A673 (cell line): ENCODE measurements around the gene CPB2. TPM values are rescaled to one million over a fixed set of nuclear protein-coding genes. Genes with fewer than 3 reads are reported as not detected.

Experiments used
- BruUV-seq: library from RNA; stranded (reverse); fragments of 400-500 nt; replicated peaks from 2 replicates; lab custom pipeline; 2021; lab: Mats Ljungman, UMichigan
- CTCF ChIA-PET: fragments of 300-600 bp; sonication (Branson Sonifier 250); formaldehyde crosslinking; loops from one replicate; lab custom pipeline; 2022; ENCODE audit warnings: antibody characterized with exemption; lab: Charles Lee
- POLR2A ChIA-PET: fragments of 300-600 bp; sonication (Branson Sonifier 250); formaldehyde crosslinking; loops from one replicate; lab custom pipeline; 2022; ENCODE audit warnings: antibody characterized with exemption; ENCODE audit not compliant: low non-redundant PET; lab: Charles Lee
- DNase-seq: peaks from one replicate; pipeline ENCODE4 v3.0.0-alpha.2; 2015; ENCODE audit warnings: low spot score
- H3K27ac ChIP-seq: fragments of 200-600 bp; sonication (generic); 2 replicates; pipeline ENCODE4 v1.5.1; 2016; ENCODE audit warnings: mixed run types, low read depth, mild to moderate bottlenecking, mixed read lengths, antibody characterized with exemption, low read length; ENCODE audit not compliant: poor library complexity, severe bottlenecking
- H3K27me3 ChIP-seq: fragments of 200-600 bp; sonication (generic); replicated peaks from 2 replicates; pipeline ENCODE4 v1.6.1; 2017; ENCODE audit warnings: mixed run types, low read depth, mild to moderate bottlenecking, mixed read lengths, antibody characterized with exemption, low read length; ENCODE audit not compliant: insufficient read depth, poor library complexity
- H3K36me3 ChIP-seq: fragments of 200-600 bp; sonication (generic); 2 replicates; pipeline ENCODE4 v1.6.1; 2016; ENCODE audit warnings: mixed run types, mild to moderate bottlenecking, mixed read lengths, antibody characterized with exemption, low read length; ENCODE audit not compliant: insufficient read depth, poor library complexity, severe bottlenecking
- H3K4me1 ChIP-seq: fragments of 200-600 bp; sonication (generic); 2 replicates; pipeline ENCODE4 v1.6.1; 2017; ENCODE audit warnings: mixed run types, mild to moderate bottlenecking, mixed read lengths, antibody characterized with exemption, low read length; ENCODE audit not compliant: insufficient read depth, poor library complexity, severe bottlenecking
- H3K4me3 ChIP-seq: fragments of 200-600 bp; sonication (generic); 2 replicates; pipeline ENCODE4 v1.5.1; 2016; ENCODE audit warnings: low read depth, mixed run types, mild to moderate bottlenecking, mixed read lengths, low read length; ENCODE audit not compliant: poor library complexity, severe bottlenecking
- H3K9me3 ChIP-seq: fragments of 200-600 bp; sonication (generic); 2 replicates; pipeline ENCODE4 v1.6.1; 2016; ENCODE audit warnings: mixed run types, low read depth, mild to moderate bottlenecking, mixed read lengths, antibody characterized with exemption, low read length; ENCODE audit not compliant: poor library complexity, severe bottlenecking
- EZH2 ChIP-seq: fragments of 200-600 bp; sonication (generic); IDR thresholded peaks from 2 replicates; pipeline ENCODE4 v1.6.1; 2017; ENCODE audit warnings: borderline replicate concordance, low read depth, mild to moderate bottlenecking, mixed read lengths, antibody characterized with exemption, low read length; ENCODE audit not compliant: poor library complexity, severe bottlenecking
- intact Hi-C: fragments of 100-400 bp; cut with micrococcal nuclease; formaldehyde crosslinking; loops from one replicate; pipeline ENCODE4 v1.10.0; 2022; ENCODE audit not compliant: unreplicated experiment
- total RNA-seq: library from RNA; stranded (reverse); gene quantifications from 2 replicates; pipeline ENCODE4 v1.2.3, GENCODE V29; 2021
- TF ChIP-seq, protein P1 (sequence below): fragments of 300-800, 200-600 bp; sonication (generic); conservative IDR thresholded peaks from 2 replicates; pipeline ENCODE4 v1.5.1; 2017; ENCODE audit warnings: low read depth, mild to moderate bottlenecking, antibody characterized with exemption, low read length, moderate library complexity, mixed read lengths

The CPB2 gene
- total RNA-seq, 1 experiment from 2014 or later, result 5.5 TPM

GRCh38 chr13:46006688-46007452 lies 98.0 kb downstream of the CPB2 start:
- peak; percentile 51 for DNase-seq

DNA sequence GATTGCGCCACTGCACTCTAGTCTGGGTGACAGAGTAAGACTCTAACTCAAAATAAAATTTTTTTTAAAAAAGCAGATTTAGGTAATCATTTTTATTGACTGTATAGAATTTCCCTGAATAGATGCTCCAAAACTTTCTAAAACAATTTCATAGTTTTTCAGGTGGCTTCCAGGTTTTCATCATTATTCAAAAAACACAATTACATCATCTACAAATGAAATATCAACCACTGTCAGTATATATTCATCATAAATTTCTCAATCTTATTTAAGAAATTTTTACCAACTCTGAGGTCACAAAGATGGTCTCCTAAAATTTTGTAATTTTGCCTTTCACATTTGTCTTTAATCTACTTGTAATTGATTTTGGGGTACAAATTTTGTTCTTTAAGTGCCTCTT lies 100.3 kb downstream of the CPB2 start:
- no TSS peak for BruUV-seq
- no peak overlapping the region for H3K4me3 ChIP-seq
- H3K9me3 ChIP-seq, result no peaks in the 10 kb centered on the region
- peaks cover 39% of the 10 kb centered on the region for H3K4me1 ChIP-seq
- ChIA-PET POLR2A (no interaction called here), CTCF (no interaction called here)
- H3K36me3 ChIP-seq, result peaks cover 100% of the 10 kb centered on the region
- no peak for DNase-seq
- intact Hi-C loops, result loop anchor here (10.0 kb wide), 1 partner anchor 380 kb away; no protein-coding TSS in a partner anchor
- H3K27ac ChIP-seq, result no peak overlapping the region
- H3K27me3 ChIP-seq, result no peaks in the 10 kb centered on the region
- TF ChIP-seq, protein P1, sequence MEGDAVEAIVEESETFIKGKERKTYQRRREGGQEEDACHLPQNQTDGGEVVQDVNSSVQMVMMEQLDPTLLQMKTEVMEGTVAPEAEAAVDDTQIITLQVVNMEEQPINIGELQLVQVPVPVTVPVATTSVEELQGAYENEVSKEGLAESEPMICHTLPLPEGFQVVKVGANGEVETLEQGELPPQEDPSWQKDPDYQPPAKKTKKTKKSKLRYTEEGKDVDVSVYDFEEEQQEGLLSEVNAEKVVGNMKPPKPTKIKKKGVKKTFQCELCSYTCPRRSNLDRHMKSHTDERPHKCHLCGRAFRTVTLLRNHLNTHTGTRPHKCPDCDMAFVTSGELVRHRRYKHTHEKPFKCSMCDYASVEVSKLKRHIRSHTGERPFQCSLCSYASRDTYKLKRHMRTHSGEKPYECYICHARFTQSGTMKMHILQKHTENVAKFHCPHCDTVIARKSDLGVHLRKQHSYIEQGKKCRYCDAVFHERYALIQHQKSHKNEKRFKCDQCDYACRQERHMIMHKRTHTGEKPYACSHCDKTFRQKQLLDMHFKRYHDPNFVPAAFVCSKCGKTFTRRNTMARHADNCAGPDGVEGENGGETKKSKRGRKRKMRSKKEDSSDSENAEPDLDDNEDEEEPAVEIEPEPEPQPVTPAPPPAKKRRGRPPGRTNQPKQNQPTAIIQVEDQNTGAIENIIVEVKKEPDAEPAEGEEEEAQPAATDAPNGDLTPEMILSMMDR, result no peak
- TF ChIP-seq EZH2, result no peak

More at GRCh38 chr13:46006688-46007452, 98.0 kb downstream of the CPB2 start:
- Histone ChIP-seq H3K36me3 (peaks cover 100% of the 10 kb centered on the region), H3K4me1 (peaks cover 50% of the 10 kb centered on the region), H3K27ac (peak overlapping the region; percentile 48), H3K9me3 (no peaks in the 10 kb centered on the region), H3K4me3 (no peak overlapping the region), H3K27me3 (no peaks in the 10 kb centered on the region)
- POLR2A ChIA-PET, result no interaction called here
- CTCF ChIA-PET, result no interaction called here
- no TSS peak for BruUV-seq
- TF ChIP-seq EZH2, result no peak
- TF ChIP-seq, protein P1, result no peak
- intact Hi-C loops, result loop anchor here (10.0 kb wide), 1 partner anchor 382 kb away; no protein-coding TSS in a partner anchor

Other genes with a start within 250 kb of the CPB2 start
- 373 and 378 TPM in 2 replicates for gene ZC3H13, start 52.3 kb downstream of the CPB2 start, total RNA-seq
- 6.2 and 9.1 TPM in 2 replicates for gene LCP1, start 77.1 kb upstream of the CPB2 start, total RNA-seq
- gene LRRC63, start 106.9 kb upstream of the CPB2 start, total RNA-seq, result 0.74 and 0.82 TPM in 2 replicates